Left cardiac atrium (tissue), 4 donors: ENCODE results near the gene TMED6. TPM values are rescaled to one million over a fixed set of nuclear protein-coding genes. Genes with fewer than 3 reads are reported as not detected.
"Not testable (repeated sequence)": the region's sequence is repeated elsewhere in the genome, so short reads cannot be mapped to it uniquely, and the experiment has no call there.

ENCODE experiments used
- ATAC-seq, 2 donors: fragments of 200-7000 bp; cut with Tn5 transposase; one replicate each; pipeline ENCODE4 v1.9.1; 2020; ENCODE audit warnings: mild to moderate bottlenecking in 2 of 2, moderate library complexity in 2 of 2
- DNase-seq: peaks from one replicate; pipeline ENCODE4 v3.0.0-alpha.2; 2020
- intact Hi-C, 2 donors: fragments of 100-400 bp; cut with DNase I; formaldehyde crosslinking; loops; one replicate each; pipeline versions ENCODE4 v1.14.1 to v1.15.1; 2022 to 2023
- total RNA-seq, 2 donors: library from RNA; stranded (reverse); fragmentation: NEBNext Ultra II Directional; extraction: Animal tissue kit (Norgen Biotek cat#: 25700); gene quantifications; one replicate each; pipeline ENCODE4 v1.2.1, GENCODE V29; 2021
- donor health status: DM: no; HTN: yes; CAD: no.
- donor health status: DM: no; HTN: yes; CAD: no; lungs with severe emphysema.
- donor health status: DM: yes; HTN: yes; CAD: no.
- donor health status: Dilated cardiomyopathy.

Gene TMED6
- total RNA-seq, 2 donors from 2014 or later = 0.37 TPM; not detected in 1

GRCh38 chr16:69311533-69312387, 39.8 kb downstream of the TMED6 start:
- DNase-seq (no peak), ATAC-seq (peak; percentile 63 to 68)
- intact Hi-C loops = no loop called here

DNA sequence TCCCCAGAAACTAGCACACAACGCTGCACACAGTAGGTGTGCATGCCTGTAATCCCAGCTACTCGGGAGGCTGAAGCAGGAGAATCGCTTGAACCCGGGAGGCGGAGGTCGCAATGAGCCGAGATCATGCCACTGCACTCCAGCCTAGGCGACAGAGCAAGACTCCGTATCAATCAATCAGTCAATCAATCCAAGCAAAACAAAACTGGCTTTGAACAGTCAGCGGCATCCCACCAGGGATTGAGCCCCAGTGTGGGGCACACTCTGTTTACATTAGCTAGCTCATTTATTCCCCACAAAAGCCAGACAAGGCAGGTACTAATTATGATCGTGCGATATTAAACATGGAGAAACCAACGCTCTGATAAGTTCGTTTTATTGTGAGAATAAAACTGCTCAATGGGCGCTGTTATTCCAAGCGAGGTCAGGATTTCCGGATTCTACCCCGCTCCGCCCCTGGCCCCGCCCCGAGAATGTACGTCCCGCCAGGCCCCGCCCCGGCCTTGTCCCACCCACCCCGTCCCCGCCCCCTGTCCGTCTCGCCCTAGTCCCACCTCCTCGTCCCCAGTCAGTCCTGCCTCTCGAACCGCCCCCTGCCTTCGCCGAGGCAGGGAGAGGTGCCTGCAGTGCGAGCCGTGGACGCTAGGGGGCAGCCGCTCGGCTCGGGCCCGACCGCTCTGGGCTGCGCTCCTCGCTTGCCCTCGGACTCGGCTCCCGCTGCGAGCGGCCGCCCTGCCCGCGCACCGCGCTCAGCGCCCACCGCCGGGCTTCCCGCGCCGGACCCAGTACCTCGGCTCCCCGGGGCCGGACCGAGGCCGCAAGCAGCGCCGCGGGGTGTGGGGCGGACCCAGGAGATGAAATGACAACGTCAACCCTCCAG, 40.7 kb downstream of the TMED6 start, which contains the start of gene VPS4A:
Gene VPS4A (plus strand): TSS at position 698 of the 880 bp plus-strand sequence. CDS start 162 bp downstream, at position 860.
- ATAC-seq = peak; percentile 95 to 98
- DNase-seq = peak; percentile 96
- intact Hi-C loops = no loop called here

DNA sequence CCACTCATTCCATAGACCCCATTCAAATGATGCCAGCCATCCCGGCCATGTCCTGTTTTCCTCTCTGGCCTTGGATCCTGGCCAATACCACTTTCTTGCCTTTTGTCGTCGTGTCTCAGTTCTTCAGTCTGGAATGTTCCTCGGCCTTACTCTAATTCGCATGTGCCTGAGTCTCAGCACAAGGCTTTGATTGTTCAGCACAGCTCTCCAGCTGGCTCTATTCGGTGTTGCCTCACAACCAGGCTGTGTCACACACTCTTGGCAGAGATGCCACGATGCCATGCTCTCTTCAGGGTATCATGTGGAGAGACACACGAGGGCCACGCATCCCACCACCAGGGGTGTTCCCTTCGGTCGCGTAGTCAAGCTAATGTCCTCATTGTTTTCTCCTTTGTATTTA, 42.3 kb downstream of the TMED6 start:
- DNase-seq (no peak), ATAC-seq (no peak)
- intact Hi-C loops = no loop called here

DNA sequence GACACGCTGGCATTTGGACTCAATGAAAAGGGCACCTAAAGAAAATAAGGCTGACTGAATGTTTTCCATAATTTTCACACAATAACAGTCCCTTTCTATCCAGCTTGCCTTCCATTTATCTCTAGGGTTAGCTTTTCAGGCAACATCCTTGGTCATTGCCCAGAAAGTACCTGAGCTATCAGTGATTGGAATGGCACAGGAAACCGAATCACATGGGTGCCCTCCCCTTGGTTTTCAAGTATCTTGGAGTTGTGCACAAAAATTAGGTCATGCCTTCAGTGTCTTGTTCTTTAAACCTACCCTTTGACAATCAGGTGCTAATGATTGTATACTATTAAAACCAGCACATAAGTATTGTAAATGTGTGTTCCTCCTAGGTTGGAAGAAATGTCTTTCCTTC, 43.7 kb downstream of the TMED6 start:
- intact Hi-C loops = no loop called here
- ATAC-seq = no peak
- no peak for DNase-seq

DNA sequence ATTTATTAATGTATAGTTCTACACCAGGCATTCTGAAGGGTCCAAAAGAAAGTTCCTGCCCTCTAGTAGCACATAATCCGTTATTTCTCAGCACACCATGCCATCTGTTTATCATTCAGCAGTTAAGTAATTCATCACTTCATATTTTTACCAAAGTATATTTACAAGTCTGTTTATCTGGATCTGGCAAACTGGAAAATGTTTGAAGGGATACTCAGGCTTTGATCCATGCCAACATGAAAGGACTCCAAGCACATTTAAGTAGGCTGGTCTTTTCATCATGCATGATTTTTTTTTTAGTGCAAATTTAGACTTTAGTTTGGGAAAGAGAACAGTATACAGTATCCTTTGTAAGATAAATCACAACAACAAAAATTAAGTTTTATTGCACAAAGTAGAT, 44.5 kb downstream of the TMED6 start:
- DNase-seq (no peak), ATAC-seq (no peak)
- intact Hi-C loops = no loop called here

- DNase-seq (no peak), ATAC-seq (no peak)
- intact Hi-C loops = no loop called here
Observed at GRCh38 chr16:69306031-69306430, 45.6 kb downstream of the TMED6 start.

DNA sequence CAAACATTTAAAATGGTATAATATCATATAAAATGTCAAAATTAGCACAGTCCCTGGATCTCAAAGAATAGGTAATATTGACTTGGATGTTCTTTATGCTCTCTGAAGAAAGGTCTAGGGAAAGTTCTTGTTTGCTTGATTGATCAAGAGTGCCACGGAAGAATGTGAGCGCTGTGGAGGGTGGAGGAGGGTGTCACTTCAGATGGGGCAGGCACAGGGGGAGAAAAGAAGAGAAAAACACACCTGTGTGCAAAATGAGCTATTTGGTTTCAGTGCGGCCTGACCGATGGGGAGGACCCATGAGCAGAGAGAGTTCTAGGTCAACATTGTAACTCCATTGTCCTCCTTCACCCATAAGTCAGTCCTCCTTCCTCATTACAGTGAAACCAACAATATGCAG, 49.3 kb downstream of the TMED6 start:
- ATAC-seq = no peak
- no peak for DNase-seq
- intact Hi-C loops = no loop called here

DNA sequence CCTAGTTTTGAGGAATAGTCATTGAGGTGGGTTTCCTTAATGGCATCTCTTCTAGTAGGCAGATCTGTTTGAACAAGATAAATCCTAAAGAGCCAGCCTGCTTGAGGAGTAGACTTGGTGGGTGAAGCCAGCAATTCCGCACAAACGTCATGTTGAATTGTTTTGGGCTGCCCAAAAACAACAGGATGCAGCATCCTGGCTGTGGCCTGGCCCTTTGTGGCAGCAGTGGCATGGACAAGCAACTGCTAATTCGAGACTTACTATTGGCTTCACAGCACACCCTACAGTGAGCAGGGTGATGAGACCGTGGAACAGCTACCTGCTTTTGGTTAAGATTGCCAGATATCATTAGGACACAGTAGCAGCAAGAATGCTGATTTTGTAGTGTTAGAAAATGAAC, 49.7 kb downstream of the TMED6 start:
- intact Hi-C loops = no loop called here
- DNase-seq = no peak
- ATAC-seq = no peak

DNA sequence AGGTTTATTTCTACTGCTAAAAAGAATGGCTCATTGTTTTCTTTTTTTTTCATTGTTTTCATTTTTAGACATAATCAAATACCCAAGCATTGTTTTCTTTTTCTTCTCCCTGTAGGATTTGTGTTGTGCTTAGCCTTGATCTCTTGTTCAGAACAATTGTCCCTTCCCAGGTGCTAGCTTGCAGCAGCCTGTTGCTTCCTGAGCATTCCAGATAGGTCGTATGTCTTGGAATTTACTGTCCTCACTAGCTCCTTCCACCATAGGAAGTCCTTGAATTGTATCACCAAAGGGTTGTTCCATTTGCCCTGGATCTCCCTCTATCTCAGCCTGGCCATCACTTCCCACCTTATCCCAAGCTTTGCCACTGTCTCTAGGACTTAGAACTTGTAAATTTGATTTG, 50.4 kb downstream of the TMED6 start:
- no peak for DNase-seq
- intact Hi-C loops = no loop called here
- no peak for ATAC-seq

- intact Hi-C loops = no loop called here
- DNase-seq = no peak
- ATAC-seq = no peak
Observed at GRCh38 chr16:69298261-69298660, 53.3 kb downstream of the TMED6 start.

- DNase-seq, intact Hi-C loops: not testable (repeated sequence)
Observed at GRCh38 chr16:69296771-69297170, 54.8 kb downstream of the TMED6 start.

DNA sequence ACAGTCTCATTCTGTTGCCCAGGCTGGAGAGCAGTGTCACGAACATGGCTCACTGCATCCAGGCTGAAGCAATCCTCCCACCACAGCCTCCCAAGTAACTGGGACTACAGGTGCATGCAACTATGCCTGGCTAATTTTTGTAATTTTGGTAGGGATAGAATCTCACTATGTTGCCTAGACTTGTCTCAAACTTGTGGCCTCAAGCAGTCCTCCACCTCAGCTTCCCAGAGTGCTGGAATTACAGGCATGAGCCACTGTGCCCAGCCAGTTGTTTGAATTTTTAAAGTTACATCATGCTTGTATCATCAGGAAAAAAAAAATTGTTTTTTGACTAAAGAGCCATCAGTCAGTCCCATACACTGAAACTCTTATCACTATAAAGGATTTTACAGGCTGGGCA, 57.5 kb downstream of the TMED6 start:
- no peak for DNase-seq
- no peak for ATAC-seq
- intact Hi-C loops = no loop called here

More at GRCh38 chr16:69296771-69297170, 54.8 kb downstream of the TMED6 start:
- not testable (repeated sequence) for ATAC-seq

- intact Hi-C loops = no loop called here
- no peak for ATAC-seq
Observed at GRCh38 chr16:69293401-69293800, 58.2 kb downstream of the TMED6 start.

More at GRCh38 chr16:69293401-69293800, 58.2 kb downstream of the TMED6 start:
- DNase-seq = no peak

Other genes starting within 250 kb of the TMED6 start
- gene HAS3, start 246.1 kb downstream of the TMED6 start, total RNA-seq = under 1 TPM; 0.44 TPM
- 10 to 100 TPM; 52.9 to 56.7 TPM for gene CHTF8, start 219.2 kb downstream of the TMED6 start, total RNA-seq
- 10 to 100 TPM; 26.6 to 32.9 TPM for gene UTP4, start 219.1 kb downstream of the TMED6 start, total RNA-seq
- 10 to 100 TPM; 22.7 to 27.8 TPM for gene SNTB2, start 164.6 kb downstream of the TMED6 start, total RNA-seq
- 10 to 100 TPM; 22.4 to 30.0 TPM for gene VPS4A, start 40.4 kb downstream of the TMED6 start, total RNA-seq
- gene PDF, start 21.2 kb downstream of the TMED6 start, total RNA-seq = 1 to 10 TPM; 6.2 to 9.4 TPM
- gene COG8, start 12.2 kb downstream of the TMED6 start, total RNA-seq = 10 to 100 TPM; 20.5 to 21.9 TPM
- gene NIP7, start 12.0 kb downstream of the TMED6 start, total RNA-seq = 10 to 100 TPM in 1 of 2 donors, 1 to 10 TPM in 1; 9.1 to 20.8 TPM
- 10 to 100 TPM; 22.6 to 26.6 TPM for gene TERF2, start 34.2 kb upstream of the TMED6 start, total RNA-seq
- 10 to 100 TPM; 60.8 to 62.0 TPM for gene CYB5B, start 72.8 kb upstream of the TMED6 start, total RNA-seq
- gene NFAT5, start 214.2 kb upstream of the TMED6 start, total RNA-seq = 10 to 100 TPM; 19.7 to 23.6 TPM